Renal cortex interstitium (tissue), 11 donors: Measurements from ENCODE around the gene DHPS. TPM values are rescaled to one million over a fixed set of nuclear protein-coding genes. Genes with fewer than 3 reads are reported as not detected.
"Not testable (repeated sequence)": the region's sequence is repeated elsewhere in the genome, so short reads cannot be mapped to it uniquely, and the experiment has no call there.

ENCODE experiments used
- DNase-seq, 11 donors: peaks; one replicate each; pipeline ENCODE4 v3.0.0-alpha.2; 2013; ENCODE audit warnings: low read depth in 9 of 11, low spot score in 4 of 11; ENCODE audit errors: extremely low read depth in 1 of 11
- polyA plus RNA-seq, 3 donors: library from polyadenylated mRNA; unstranded; fragments of 120-200 nt; gene quantifications; one replicate each; pipeline ENCODE4 v1.2.1, GENCODE V29; 2013; ENCODE audit not compliant: insufficient read length in 3 of 3

The DHPS gene
- polyA plus RNA-seq, 3 donors = 68.5 to 103 (median 83.0) TPM

- no peak for DNase-seq
Measured at GRCh38 chr19:12715102-12715501, 33.4 kb upstream of the DHPS start.

DNA sequence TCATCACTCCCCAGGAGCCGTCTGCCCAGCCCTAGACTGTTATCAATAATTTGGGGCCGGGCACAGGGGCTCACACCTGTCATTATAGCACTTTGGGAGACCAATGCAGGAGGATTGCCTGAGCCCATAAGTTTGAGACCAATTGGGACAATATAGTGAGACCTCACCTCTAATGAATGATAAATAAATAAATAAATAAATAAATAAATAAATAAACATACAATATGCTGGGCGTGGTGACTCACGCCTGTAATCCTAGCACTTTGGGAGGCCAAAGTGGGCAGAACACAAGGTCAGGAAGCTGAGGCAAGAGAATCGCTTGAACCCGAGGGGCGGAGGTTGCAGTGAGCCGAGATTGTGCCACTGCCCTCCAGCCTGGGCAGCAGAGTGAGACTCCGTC, 31.6 kb upstream of the DHPS start:
- not testable (repeated sequence) for DNase-seq

DNA sequence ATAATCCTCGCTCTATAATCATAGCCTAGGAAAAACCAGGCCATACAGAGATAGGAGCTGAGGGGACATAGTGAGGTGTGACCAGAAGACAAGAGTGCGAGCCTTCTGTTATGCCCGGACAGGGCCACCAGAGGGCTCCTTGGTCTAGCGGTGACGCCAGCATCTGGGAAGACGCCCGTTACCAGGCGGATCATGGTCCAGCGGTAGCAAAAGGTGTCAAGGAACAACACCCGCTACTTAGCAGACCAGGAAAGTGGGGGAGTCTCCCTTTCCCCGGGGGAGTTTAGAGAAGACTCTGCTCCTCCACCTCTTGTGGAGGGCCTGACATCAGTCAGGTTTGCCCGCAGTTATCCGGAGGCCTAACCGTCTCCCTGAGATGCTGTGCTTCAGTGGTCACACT, 30.4 kb upstream of the DHPS start:
- DNase-seq = not testable (repeated sequence)

DNA sequence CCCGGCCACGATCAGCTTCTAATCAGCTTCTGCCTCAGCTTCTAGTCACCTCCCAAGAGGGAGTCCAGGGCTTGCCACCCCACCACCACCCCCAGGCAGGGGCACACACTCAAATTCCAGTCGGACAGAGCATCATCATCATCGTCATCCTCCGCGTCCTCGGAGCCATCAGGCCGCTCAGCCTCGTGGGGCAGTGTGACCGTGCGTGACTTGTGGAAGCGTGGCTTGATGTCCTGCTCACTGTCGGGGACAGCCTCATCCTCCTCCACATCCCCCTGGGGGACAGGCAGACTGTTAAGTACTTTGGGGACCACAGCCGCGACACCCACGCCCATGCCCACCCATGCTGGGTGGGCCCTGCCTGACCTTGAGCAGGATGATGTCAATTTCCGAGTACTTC, 29.5 kb upstream of the DHPS start:
- DNase-seq = no peak

- no peak for DNase-seq
Measured at GRCh38 chr19:12708641-12709040, 27.0 kb upstream of the DHPS start.

DNA sequence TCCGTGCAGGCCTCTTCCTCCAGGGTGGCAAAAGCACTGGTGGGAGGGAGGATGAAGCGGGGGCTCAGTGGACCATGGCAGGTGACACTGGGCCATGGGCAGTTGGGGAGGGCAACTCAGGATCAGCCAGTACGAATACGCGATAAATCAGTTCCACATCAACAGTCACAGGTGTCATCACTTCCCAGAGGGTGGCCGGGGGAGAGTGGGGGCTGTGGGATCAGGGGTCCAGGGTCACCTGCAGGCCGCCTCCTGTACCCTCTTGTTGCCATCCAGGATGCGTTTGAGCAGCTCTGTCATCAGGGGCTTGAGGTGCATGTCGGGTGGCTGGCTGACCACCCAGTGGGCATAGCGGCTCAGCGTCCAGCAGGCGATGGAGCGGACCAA, 24.6 kb upstream of the DHPS start:
- DNase-seq = no peak

GRCh38 chr19:12705654-12706331, 24.1 kb upstream of the DHPS start:
- no peak for DNase-seq

DNA sequence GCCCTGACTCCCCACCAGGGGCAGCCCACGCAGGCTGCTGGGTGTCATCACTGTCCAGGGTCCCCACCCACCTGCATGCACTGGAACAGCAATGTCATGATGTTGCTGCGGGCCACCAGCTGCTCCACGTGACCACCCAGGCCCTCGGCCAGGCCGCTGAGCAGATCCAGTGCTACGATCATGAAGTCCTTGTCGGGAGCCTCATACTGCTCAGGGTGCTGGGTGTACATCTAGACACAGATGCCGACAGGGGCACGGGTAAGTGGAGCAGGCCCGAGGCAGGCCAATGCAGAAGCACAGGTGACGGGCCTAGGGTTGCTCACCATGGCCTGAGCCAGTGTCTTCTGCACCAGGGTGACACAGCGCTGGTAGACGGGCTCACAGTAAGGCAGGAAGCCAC, 23.5 kb upstream of the DHPS start:
- DNase-seq = no peak

- peak in 1 of 11 donors; percentile 14 for DNase-seq
Measured at GRCh38 chr19:12703046-12703445, 21.4 kb upstream of the DHPS start.

DNA sequence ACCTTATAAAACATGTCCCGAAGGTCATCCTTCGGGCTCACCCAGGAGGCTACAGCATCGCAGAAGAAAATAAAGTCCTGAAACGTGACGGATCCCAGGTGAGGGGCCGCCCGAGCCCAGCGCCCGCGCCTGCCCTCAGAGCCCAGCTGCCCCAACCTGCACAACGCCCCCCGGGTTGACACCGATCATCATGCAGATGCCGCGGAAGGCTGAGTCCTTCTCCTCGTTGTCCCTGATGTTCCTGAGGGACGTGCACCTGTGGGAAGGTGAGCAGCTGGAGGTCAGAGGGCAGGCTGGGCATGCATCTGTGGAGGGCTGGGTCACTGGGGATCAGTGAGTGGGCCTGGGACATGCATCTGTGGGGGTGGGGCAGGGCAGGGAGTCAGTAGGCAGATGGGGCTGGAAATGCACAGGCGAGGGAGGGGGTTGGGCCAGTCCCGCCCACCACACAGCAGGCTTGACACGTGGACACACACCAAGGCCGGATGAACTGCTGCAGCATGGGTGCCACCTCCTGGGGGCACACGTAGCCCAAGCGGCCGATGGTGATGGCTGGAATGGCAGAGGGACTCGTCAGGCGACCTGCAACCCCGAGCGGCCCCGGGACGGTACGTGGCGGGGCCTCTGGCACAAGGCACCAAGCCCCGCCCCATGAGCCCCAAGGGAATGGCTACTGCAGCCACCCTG, 20.1 kb upstream of the DHPS start:
- no peak for DNase-seq

DNA sequence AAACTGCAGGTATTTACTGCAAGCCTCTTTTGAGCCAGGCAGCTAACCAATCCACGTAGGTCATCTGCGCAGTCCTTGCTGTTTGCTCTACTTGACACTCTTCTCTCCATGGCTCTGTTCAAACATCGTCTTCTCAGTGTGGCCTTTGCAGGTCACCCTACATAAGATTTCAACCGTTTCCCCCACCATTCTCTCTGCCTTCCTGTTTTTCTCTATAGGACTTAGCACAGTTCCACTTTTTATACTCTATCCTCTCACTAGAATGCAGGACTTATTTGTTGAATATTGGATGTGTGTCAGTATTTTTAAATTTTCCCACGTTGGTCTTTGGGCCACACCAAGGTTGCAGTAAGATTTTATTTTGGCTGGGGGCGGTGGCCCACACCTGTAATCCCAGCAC, 16.5 kb upstream of the DHPS start:
- DNase-seq = no peak

GRCh38 chr19:12697425-12697824, 15.7 kb upstream of the DHPS start:
- not testable (repeated sequence) for DNase-seq

GRCh38 chr19:12696366-12697335, 15.0 kb upstream of the DHPS start, which contains the start of gene FBXW9:
Gene FBXW9, minus strand, starts transcription at chr19:12696631. Its CDS starts 50 bp downstream, at chr19:12696581.
- peak; percentile 90 to 97 (median 94) for DNase-seq

- DNase-seq = no peak
Measured at GRCh38 chr19:12695997-12696365, 14.3 kb upstream of the DHPS start.

- DNase-seq = no peak
Measured at GRCh38 chr19:12695514-12695913, 13.8 kb upstream of the DHPS start.

- DNase-seq = no peak
Measured at GRCh38 chr19:12695096-12695495, 13.4 kb upstream of the DHPS start.

DNA sequence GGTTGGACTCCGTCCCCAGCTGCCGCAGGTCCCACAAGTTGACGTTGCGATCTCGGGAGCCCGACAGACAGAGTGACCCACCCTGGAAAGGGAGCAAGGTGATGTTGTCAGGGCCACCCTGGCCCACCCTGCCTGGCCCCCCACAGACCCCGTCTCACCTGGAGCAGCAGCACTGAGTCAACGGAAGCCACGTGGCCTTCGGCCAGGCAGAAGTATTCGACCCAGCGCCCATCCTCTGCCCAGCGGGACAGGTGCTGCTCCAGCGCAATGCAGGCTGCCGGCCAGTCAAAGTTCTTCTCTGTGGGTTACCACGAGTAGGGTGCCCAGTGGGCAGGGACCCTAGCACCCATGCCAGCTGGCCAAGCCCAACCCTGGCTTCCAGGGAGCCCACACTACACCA, 13.0 kb upstream of the DHPS start:
- DNase-seq = no peak

GRCh38 chr19:12692960-12693359, 11.3 kb upstream of the DHPS start:
- DNase-seq = no peak

- no peak for DNase-seq
Measured at GRCh38 chr19:12689581-12690216, 8.0 kb upstream of the DHPS start.
